NOMO-1 treated with dmso at 0.1 percent for 144 hours (cell line): ENCODE results near the gene SAC3D1.
"Not testable (repeated sequence)": the region's sequence is repeated elsewhere in the genome, so short reads cannot be mapped to it uniquely, and the experiment has no call there.

Source experiments
- DNase-seq: peaks from one replicate; lab custom pipeline; 2025; ENCODE audit not compliant: unreplicated experiment; lab: John Stamatoyannopoulos, UW

SAC3D1 gene

GRCh38 chr11:65023502-65023901 lies 17.5 kb upstream of the SAC3D1 start:
- not testable (repeated sequence) for DNase-seq

DNA sequence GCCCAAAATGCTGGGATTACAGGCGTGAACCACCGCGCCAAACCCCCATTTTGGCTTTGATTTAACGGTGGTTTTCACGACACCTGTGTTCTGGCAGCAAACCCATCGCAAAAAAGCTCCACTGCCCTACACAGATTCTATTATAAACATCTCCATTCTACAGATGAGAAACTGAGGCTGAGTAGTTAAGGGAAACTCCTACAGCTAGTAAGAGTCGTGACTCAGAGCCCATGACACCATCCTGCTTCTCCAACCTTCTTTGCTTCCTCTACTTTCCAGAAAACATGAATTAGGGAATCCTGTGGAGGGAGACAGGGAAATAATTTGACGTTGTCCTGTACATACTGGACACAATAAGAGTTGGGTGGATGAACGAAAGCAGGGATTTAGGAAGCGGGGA lies 14.2 kb upstream of the SAC3D1 start:
- no peak for DNase-seq

DNA sequence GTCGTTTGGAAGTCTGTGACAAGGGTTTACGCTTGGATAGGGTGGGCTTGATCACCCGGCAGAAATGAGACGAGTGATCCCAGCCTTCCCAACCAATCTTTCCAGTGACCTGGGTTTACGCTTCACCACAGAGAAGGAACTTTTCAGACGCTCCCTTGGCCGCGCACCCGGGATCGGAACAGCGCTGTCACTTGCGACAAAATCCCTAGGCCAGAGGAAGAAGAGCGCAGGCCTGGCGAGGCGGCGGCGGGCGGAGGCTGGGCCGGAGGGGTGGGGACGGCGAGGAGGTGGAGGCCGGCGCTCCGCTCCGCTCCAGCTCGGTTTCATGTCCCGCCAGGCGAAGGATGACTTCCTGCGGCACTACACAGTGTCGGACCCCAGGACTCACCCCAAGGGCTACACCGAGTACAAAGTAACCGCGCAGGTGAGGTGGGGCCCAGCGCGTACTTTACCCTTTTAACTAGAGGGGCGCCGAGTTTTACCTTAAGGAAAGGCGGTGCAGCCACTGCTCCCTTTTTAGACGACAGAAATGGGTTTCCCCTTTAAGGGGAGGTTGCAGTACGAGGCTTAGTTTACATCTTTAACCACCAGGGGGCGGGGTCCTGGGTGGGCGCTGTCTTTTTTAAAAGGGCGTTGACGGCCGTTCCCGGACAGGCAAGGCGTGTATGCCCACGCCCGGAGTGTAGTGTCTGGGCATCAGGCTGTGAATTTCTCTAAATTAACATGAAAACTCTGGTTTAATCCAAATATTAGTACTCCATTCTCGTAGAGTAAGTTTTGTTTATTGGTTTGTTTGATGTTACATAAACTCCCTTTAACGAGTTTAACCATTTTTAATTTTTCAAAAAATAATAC lies 13.6 kb upstream of the SAC3D1 start, which contains the start of gene SNX15:
Gene SNX15 (plus strand): TSS at position 227 of the 855 bp plus-strand sequence. CDS start 99 bp downstream, at position 326.
- peak; percentile 94 for DNase-seq

- no peak for DNase-seq
These were observed 8.8 kb upstream of the SAC3D1 start for GRCh38 chr11:65032216-65032615.

DNA sequence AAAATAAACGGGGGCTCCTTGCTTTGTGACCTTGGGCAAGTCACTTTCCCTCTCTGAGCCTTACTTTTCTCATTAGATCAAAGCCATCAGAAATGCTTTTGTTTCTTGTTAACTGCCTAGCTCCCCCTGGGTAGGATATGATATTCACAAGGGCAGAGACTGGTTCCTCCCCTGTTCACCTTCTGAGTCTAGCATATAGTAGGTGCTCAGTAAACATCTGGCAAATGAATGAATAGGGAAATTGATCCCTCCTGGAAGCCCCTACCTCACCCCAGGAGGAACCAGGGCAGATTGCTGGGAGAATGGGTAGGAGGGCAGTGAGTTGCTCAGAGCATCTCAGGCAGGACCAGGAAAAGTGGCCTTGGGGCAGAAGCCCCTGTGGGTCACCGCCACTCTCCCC lies 6.6 kb upstream of the SAC3D1 start:
- no peak for DNase-seq

GRCh38 chr11:65035579-65035978 lies 5.4 kb upstream of the SAC3D1 start:
- no peak for DNase-seq

- no peak for DNase-seq
These were observed 4.1 kb upstream of the SAC3D1 start for GRCh38 chr11:65036931-65037330.

- DNase-seq, result no peak
These were observed 527 bp upstream of the SAC3D1 start for GRCh38 chr11:65040520-65040846.

GRCh38 chr11:65042891-65043290 lies 1.9 kb downstream of the SAC3D1 start:
- DNase-seq, result no peak

DNA sequence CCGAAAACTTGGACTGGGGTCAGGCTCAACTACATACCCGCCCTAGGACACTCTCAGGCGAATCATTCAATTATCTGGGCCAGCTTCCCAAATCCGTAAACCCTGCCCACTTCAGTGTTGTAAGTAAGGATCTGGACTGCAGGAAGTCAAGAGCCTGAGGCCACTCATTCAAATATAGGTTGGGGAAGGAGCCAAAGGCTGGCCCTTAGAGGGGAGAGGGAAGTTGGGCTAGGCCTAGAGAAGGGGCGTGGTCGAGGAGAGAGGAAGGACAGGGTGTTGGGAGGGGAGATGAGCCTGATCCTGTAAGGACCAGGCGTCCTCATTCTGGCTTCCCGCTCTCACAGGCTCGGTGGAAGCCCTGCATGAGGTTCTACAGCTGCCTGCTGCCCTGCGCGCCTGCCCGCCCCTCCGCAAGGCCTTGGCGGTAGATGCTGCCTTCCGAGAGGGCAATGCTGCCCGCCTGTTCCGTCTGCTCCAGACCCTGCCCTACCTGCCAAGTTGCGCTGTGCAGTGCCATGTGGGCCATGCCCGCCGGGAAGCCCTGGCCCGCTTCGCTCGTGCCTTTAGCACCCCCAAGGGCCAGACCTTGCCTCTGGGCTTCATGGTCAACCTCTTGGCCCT lies 3.0 kb downstream of the SAC3D1 start:
- DNase-seq, result peak; percentile 62

DNA sequence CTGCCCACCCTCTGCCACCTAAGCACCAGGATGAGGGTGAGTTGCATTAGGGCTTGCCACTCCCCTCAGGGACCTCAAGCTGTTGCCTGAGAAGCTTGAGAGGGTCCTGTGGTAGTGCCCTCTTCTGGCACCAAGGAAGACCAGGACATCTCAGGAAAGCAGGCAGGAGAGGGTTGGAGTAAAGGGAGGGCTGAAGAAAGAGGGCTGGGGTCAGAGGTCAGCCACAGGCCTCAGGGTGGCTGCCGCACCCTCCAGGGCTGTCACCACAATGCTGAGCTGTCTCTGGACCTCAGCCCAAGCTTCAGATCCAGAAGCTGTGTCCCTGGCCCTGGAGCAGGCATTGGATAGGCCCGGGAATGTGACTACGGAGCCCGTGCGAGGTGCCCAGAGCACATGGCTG lies 4.1 kb downstream of the SAC3D1 start:
- DNase-seq, result no peak

DNA sequence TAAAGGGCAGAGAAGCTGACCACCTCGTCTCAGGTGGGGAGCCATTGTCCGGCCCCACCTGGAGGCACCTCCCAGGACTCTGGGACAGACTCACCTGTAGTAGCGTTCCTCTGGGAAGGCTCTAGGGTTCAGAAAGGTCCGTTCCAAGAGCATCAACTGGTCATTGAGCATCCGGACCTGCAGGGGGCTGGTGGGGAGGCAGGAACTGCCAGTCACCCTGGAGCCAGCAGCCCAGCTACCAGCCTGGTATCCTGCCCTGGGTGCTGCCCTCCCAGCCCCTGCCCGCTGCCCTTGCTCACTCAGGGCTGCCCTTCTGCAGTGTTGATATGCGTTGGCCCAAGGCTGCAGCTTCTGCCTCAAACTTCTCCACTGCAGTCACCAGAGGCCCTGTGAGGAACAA lies 4.7 kb downstream of the SAC3D1 start:
- DNase-seq, result no peak

- DNase-seq, result no peak
These were observed 6.8 kb downstream of the SAC3D1 start for GRCh38 chr11:65047581-65048422.

DNA sequence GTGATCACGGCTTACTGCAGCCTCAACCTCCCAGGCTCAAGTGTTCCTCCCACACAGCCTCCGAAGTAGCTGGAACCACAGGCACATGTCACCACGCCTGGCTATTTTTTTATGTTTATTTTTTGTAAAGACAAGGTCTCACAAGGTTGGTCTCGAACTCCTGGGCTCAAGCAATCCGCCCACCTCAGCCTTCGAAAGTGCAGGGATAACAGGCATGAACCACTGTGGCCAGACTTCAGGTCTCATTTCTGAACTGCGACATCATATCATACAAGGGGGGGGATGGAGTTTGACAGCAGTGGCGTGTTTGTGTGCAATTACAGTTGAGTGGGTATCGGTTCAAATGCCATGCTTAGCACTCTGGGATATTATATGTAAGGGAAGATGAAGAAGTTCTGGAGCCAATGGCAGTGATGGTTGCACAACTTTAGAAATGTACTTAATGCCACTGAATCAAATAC lies 10.4 kb downstream of the SAC3D1 start:
- no peak for DNase-seq

- DNase-seq, result no peak
These were observed 13.0 kb downstream of the SAC3D1 start for GRCh38 chr11:65053827-65054508.

GRCh38 chr11:65055538-65055937 lies 14.5 kb downstream of the SAC3D1 start:
- no peak for DNase-seq

GRCh38 chr11:65056999-65057398 lies 16.0 kb downstream of the SAC3D1 start:
- no peak for DNase-seq

DNA sequence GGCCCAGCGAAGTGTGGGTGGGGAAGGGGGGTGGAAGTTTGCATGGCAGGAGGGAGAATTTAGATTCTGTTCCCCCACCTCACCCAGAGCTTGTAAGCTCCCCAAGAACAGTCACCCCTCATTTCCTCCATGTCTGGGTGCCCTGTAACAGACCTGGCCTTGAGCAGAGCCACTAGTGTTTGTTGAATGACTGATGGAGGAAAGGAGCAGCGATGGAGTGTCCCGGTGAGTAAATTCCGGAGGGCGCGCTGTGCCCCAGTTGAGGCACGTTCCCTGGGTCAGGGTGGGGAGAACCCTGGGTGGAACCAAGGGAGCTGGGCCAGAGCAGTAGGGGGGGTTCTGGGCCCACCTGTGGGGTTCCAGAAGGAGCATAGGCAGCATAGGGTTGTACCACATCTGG lies 16.5 kb downstream of the SAC3D1 start:
- DNase-seq, result no peak

DNA sequence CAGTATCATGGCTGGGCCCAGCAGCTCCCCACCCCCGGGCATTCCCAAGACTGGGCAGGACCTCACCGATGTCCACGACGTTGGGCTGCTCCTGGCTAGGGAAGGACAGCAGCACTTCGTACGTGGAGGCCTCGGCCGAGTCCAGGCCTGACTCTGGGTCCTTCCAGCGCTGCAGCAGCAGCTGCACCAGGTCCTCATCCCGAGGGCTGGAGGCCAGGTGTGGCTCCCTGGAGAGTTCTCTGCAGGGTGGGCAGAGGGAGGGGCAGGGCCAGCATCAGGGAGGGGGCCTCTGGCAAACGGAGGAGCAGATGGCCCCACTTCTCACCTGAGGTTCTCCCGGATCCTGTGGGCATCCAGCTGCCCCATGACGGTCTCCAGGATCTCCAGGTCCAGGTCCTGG lies 17.0 kb downstream of the SAC3D1 start:
- no peak for DNase-seq

- no peak for DNase-seq
These were observed 17.5 kb downstream of the SAC3D1 start, which contains the start of gene NAALADL1 for GRCh38 chr11:65058419-65059054. Gene NAALADL1 (minus strand): TSS chr11:65058553. CDS start chr11:65058521, 32 bp downstream.
